ENCODE data around the gene WDR20.

GRCh38 chr14:102103062-102103695 is 36.5 kb upstream of the WDR20 start:
- no peak for TF ChIP-seq EZH2phosphoT487 (conservative IDR thresholded peaks at IDR 0.05; ENCODE audit: low read length)
- no peak for TF ChIP-seq CTCF (IDR thresholded peaks at IDR 0.05; ENCODE audit: insufficient read depth, low read length, poor library complexity, severe bottlenecking)
